Stimulated activated CD4-positive, alpha-beta T cell treated with anti-CD3 and anti-CD28 coated beads, Interleukin-15, amount 100 ng/mL, for 1 hour (primary cell): ENCODE data around the gene PIR.

Experiments used
- DNase-seq, 2 donors: peaks; one replicate each; pipeline ENCODE4 v3.0.0-alpha.2; 2020; ENCODE audit warnings: low read depth in 1 of 2, low spot score in 1 of 2

The PIR gene

DNA sequence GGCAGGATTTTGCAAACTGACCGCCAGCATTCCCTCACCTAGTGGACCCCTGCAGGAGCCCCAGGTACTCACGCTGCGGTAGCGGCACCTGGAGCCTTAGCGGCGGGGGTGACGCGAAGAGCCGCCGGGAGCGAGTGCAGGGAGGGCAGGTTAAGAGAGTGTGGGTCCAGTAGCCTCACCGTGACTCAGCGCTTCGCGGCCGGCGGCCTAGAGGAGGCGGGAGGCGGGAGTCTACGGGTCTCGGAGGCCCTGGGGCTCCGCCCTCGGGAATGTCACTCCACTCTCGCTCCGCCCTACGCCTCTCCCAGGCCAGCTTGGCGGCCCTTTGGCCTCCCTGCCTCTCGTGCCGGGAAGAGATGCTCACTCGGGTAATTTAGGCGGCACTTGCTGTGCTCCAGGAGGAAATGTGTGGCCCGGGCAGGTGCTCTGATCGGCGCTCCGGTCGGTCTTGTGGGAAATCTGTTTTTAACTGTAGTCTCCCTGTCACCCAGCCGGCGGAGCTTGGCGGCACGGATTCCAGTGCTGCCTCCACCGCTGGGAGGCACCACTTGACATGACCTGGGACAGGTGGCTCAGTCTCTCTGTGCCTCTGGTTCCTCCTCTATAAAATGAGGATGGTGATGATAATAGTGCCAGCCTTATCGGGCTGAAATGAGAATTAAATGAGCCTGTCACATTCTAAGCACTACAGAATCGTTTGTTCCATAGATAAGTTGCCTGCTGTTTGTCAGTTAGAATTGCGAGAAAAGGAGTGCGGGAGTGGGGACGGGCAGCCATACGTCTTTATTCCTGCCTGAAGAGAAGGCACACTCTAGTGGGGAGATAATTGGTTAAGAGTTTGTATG is at the start of gene PIR:
PIR (minus strand) TSS at position 216 of the 845 bp plus-strand sequence. CDS start 2,076 bp downstream, outside the sequence.
- DNase-seq = peak in 1 of 2 donors; percentile 29

DNA sequence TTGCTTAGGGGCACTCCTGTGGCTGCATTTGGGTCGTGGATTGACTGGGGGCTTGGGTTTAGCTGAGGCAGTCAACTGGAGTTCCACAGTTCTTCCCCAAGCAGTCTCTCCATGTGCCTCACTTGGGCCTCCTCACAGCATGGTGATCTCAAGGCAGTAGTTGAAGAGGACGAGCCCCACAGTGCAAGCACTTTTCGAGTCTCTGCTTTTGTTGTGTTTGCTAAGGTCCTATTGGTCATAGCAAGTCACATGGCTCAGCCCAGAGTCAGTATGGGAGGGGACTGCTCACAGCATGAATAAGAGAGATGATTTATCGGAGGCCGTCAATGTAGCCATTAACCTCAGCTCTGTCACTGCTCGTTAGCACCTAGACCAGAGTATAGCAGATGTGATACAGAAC is 37.2 kb upstream of the PIR start:
- DNase-seq = no peak

DNA sequence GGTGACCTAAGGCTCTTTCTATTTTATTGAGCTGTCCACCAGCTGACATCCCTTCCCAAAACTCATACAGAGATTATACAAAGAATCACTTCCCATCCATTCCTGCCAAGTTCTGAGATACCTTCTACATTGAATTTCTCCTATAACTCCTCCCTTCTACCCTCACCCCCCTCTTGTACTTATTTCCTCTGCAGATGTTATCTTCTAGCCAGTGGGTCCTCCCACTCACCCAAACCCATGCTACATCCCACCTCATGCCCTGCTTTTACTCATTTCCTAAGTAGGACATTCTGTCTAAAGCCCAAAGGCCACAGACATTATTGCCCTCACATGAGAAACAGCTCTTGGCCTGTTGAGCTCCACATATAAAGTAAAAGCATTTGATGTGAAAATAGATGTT is 36.0 kb upstream of the PIR start:
- no peak for DNase-seq

DNA sequence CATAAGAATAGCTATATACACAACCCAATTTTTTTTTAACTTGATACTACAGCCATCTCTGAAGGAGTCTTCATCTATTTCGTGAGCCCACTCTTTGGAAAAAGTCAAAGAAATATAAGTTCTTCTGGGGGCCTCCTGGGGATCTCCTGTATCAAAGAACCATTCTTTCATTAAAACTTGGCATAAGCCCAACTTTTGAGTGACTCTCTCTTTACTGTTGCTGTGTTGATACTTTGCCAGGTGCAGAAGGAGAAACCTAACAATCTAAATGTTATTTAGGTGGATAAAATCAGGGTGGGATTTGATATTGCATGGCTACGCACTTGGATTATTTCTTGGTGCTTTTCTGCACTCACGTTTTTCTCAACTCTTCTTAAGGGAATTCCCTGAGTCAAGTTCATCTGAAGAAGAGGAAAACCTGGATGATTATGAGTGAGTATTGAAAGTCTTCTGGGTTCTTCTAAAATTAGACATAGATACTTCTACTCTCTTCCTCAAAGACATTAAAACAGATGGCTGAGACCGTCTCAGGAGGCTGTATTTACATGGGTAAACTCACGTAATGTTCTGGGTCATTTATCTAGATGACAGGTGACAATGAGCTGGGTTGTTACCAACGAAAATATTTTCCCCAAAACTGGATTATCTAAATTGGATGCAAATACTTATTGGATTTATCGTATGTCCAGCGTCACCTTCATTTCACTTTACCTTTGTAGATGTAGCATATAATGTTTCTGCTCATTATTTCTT is 32.7 kb upstream of the PIR start:
- DNase-seq = no peak

DNA sequence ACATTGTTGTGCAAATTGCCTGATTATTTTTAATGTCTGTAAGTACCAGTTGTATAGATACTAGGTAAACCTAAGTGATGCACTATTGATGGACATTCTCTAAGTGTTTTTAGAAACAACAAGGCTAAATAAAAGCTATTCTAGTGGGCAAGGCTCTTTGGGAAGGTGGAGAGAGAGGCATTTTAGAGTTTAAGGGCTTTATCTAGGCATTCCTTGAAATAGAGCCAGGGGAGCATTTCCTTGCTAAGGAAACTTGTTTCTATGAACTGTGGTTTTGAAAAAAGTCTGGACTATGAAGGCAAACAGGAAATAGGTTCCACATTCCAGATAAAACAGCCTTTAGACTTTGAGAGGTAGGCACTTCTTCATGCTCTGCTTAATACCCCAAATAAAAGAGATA is 31.3 kb upstream of the PIR start:
- no peak for DNase-seq

- no peak for DNase-seq
Observed at GRCh38 chrX:15523088-15523487, 30.0 kb upstream of the PIR start.

- no peak for DNase-seq
Observed at GRCh38 chrX:15522464-15522863, 29.3 kb upstream of the PIR start.

DNA sequence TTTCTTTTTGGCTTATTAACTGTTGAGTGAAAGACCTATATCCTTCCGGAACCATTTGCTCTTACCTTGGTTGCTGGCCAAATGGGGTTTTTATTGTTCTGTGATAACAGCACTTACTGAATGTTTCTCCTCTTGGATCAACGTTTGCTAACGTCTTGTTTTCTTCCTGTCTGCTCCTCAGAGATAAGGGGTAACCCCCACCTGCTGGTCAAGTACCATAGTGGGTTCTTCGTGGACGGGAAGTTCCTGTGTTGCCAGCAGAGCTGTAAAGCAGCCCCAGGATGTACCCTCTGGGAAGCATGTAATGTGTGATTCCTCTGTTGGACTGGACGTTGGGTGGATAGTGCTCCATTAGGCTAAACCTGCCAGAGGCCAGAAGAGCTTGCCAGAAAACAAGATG is 22.8 kb upstream of the PIR start:
- DNase-seq = no peak

GRCh38 chrX:15514279-15514678 is 21.1 kb upstream of the PIR start:
- DNase-seq = no peak

GRCh38 chrX:15512401-15512965 is 19.4 kb upstream of the PIR start:
- DNase-seq = no peak

- DNase-seq = no peak
Observed at GRCh38 chrX:15511563-15511962, 18.4 kb upstream of the PIR start.

DNA sequence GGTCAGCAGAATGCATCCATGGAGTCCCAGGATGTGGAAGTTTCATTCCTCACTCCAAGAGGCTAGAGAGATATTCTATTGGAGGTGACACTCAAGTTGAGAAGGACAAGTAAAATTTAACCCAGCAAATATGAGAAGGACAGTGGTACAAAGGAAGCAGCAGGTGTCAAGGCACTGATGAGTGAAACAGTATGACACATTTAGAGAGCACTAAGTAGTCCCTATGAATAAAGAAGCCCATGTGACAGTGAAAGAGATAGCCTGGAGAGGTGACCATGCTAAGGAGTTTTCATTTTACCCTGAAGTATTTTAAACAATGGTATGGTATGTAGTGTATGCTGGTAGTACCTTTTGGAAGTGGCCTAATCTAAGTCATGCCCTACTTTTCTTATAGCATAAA is 16.7 kb upstream of the PIR start:
- no peak for DNase-seq

DNA sequence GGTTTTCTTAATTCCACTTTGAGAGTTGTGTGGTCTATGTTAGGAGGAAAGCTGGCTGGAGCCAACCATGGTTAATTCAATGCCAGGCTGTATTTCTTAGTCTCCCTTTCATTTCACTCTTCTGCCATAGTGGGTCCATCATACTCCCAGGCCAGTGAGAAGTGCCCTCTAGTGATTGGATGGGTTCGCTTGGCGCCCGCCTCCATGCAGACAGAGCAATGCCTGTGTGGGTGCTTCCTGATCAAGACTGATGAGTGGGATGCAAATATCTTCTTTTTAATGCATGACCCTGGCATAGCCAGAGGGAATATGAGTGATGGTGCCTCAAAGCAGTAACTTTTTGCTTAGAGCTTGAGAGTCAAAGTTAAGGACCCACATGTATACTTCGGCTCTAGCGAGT is 13.9 kb upstream of the PIR start:
- no peak for DNase-seq

GRCh38 chrX:15505101-15505500 is 12.0 kb upstream of the PIR start:
- DNase-seq = no peak

- no peak for DNase-seq
Observed at GRCh38 chrX:15504661-15505060, 11.5 kb upstream of the PIR start.

GRCh38 chrX:15501506-15501905 is 8.4 kb upstream of the PIR start:
- no peak for DNase-seq

DNA sequence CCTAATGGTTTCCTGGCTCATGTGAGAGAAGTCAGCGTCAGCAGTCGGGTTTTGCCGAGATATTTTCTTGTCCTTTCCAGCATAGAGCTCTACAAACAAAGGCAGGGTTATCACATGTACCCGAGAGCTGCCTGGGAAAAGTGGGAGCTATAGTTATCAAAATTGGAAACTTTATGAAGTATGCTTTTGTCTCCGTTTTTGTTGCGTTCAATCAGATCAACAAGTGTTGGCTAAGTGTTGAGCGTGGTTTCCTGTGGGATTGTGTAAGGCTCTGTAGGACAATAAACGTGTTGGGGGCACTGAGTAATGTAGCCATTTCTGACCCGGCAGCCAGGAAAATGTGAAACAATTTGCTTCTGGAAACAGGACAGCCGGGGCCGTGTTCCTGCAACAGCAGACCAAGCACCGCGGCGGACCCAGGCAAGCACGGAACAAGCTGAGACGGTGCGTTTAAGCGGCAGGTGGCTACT is 7.4 kb upstream of the PIR start, which contains the start of gene BMX:
BMX (plus strand) TSS at position 311 of the 470 bp plus-strand sequence. CDS start 7,547 bp downstream, outside the sequence.
- no peak for DNase-seq

- no peak for DNase-seq
Observed at GRCh38 chrX:15499976-15500375, 6.8 kb upstream of the PIR start.

DNA sequence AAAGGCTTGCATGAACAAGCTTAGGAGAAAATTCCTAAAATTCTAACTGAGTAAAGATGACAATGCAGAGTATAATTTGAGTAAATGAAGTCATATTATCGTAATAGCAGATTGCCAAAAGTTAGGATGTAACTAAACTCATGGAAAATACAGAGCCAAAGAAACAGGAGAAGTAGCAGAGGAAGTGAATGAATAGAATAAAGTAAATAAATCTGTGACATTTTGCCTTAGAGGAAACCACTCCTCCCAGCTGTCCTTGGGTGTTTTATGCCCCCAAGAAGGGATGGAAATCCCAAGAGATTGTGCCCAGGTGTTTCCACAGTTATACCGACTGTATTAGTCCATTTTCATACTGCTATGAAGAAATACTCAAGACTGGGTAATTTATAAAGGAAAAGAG is 5.6 kb upstream of the PIR start:
- DNase-seq = no peak

DNA sequence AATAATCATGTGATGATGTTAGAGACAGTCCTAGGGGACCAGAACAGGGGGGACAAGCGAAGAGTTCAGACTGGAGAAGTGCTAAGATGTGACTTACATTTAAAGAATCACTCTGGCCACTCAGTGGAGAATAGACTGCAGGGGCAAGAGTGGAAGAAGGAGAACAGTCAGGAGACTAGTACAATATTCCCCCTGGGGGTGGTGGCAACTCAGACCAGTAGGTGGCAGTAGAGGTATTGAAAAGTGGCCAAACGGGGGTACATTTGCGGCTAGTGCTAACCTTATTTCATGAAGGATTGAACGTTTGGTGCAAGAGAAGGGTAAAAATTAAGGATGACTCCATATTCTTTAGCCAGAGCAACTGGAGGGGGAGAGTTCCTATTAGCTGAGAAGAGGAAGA is 4.7 kb upstream of the PIR start:
- DNase-seq = peak in 1 of 2 donors; percentile 13

DNA sequence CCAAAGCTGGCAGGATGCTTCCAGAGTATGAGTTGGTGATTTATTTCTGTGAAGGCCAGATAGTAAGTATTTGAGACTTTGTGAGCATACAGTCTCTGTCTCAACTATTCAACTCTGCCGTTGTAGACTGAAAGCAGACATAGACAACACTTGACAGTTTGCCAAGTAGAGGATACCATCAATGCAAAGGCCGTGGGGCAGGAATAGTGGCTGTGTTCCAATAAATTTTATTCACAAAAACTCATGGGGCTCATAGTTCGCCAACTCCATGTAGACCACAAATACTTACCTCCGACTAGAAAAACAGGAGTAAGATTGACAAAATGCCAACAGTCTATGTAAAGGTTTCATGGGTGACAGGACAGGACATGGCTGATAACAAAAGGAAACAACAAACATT is 3.7 kb upstream of the PIR start:
- DNase-seq = no peak

DNA sequence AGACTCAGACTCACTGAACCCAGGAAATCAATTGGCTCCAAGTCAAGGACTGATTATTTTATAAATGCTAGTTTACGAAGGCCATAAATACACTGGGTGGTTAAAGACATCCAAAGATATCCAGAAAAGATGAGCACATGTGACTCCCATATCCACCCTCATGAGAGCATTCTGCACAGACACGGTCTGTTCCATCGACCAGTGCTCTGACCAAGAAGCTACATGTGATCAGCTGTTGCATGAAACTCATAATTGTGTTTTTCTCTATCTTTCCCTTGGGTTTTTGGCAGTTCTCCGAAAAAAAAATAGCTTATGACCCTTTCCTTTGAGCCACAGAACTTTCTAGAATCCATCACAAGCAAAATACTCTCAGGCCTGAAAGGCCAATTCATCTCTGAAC is 2.7 kb upstream of the PIR start:
- DNase-seq = no peak
